ENCODE data around the gene SZRD1.

GRCh38 chr1:16340673-16341072, 26.4 kb upstream of the SZRD1 start:
- TF ChIP-seq MAFK (IDR thresholded peaks at IDR 0.05; ENCODE audit: low read depth, low read length) = no peak
- TF ChIP-seq, protein P1, sequence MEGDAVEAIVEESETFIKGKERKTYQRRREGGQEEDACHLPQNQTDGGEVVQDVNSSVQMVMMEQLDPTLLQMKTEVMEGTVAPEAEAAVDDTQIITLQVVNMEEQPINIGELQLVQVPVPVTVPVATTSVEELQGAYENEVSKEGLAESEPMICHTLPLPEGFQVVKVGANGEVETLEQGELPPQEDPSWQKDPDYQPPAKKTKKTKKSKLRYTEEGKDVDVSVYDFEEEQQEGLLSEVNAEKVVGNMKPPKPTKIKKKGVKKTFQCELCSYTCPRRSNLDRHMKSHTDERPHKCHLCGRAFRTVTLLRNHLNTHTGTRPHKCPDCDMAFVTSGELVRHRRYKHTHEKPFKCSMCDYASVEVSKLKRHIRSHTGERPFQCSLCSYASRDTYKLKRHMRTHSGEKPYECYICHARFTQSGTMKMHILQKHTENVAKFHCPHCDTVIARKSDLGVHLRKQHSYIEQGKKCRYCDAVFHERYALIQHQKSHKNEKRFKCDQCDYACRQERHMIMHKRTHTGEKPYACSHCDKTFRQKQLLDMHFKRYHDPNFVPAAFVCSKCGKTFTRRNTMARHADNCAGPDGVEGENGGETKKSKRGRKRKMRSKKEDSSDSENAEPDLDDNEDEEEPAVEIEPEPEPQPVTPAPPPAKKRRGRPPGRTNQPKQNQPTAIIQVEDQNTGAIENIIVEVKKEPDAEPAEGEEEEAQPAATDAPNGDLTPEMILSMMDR (conservative IDR thresholded peaks at IDR 0.05; ENCODE audit: low read depth, low read length) = no peak
- TF ChIP-seq POLR2A (IDR thresholded peaks at IDR 0.05; ENCODE audit: low read depth, low read length) = no peak
- TF ChIP-seq, protein P2, sequence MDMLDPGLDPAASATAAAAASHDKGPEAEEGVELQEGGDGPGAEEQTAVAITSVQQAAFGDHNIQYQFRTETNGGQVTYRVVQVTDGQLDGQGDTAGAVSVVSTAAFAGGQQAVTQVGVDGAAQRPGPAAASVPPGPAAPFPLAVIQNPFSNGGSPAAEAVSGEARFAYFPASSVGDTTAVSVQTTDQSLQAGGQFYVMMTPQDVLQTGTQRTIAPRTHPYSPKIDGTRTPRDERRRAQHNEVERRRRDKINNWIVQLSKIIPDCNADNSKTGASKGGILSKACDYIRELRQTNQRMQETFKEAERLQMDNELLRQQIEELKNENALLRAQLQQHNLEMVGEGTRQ (IDR thresholded peaks at IDR 0.05; ENCODE audit: low read depth, low read length) = no peak
- TF ChIP-seq, protein P3, sequence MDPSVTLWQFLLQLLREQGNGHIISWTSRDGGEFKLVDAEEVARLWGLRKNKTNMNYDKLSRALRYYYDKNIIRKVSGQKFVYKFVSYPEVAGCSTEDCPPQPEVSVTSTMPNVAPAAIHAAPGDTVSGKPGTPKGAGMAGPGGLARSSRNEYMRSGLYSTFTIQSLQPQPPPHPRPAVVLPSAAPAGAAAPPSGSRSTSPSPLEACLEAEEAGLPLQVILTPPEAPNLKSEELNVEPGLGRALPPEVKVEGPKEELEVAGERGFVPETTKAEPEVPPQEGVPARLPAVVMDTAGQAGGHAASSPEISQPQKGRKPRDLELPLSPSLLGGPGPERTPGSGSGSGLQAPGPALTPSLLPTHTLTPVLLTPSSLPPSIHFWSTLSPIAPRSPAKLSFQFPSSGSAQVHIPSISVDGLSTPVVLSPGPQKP (IDR thresholded peaks at IDR 0.05; ENCODE audit: borderline replicate concordance, low read depth, low read length) = no peak
- no peak for TF ChIP-seq BHLHE40 (IDR thresholded peaks at IDR 0.05; ENCODE audit: low read depth, low read length)
- no peak for TF ChIP-seq CEBPB (IDR thresholded peaks at IDR 0.05; ENCODE audit: low read depth, low read length)
- no peak for TF ChIP-seq RAD21 (IDR thresholded peaks at IDR 0.05; ENCODE audit: low read length)
- no peak for TF ChIP-seq FOS (IDR thresholded peaks at IDR 0.05; ENCODE audit: low read depth, low read length)
- TF ChIP-seq NFE2L2 (IDR thresholded peaks at IDR 0.05; ENCODE audit: low read depth, low read length) = no peak
- TF ChIP-seq CHD1 (IDR thresholded peaks at IDR 0.05; ENCODE audit: low read depth, low read length) = no peak
- no peak for TF ChIP-seq RFX5 (IDR thresholded peaks at IDR 0.05; ENCODE audit: low read depth, low read length)

All from IMR-90 (cell line).